Endodermal cell (in vitro differentiated cells): ENCODE measurements around the gene NGDN. TPM values are rescaled to one million over a fixed set of nuclear protein-coding genes. Genes with fewer than 3 reads are reported as not detected.

ENCODE experiments used
- DNase-seq: peaks from one replicate; pipeline ENCODE4 v3.0.0-alpha.2; 2017
- H3K27ac ChIP-seq: 2 replicates; pipeline ENCODE4 v1.5.1; 2013; ENCODE audit warnings: mild to moderate bottlenecking, low read depth, low read length, moderate library complexity
- H3K27me3 ChIP-seq: 2 replicates; pipeline ENCODE4 v1.6.1; 2013; ENCODE audit warnings: mild to moderate bottlenecking, low read length, moderate library complexity; ENCODE audit not compliant: insufficient read depth, control insufficient read depth, poor library complexity, severe bottlenecking
- H3K36me3 ChIP-seq: 2 replicates; pipeline ENCODE4 v1.7.0; 2013; ENCODE audit warnings: mild to moderate bottlenecking, low read length, moderate library complexity; ENCODE audit not compliant: control insufficient read depth, insufficient read depth
- H3K4me1 ChIP-seq: one replicate; pipeline ENCODE4 v1.7.0; 2013; ENCODE audit warnings: low read length; ENCODE audit not compliant: control insufficient read depth, insufficient read depth
- H3K4me3 ChIP-seq: 2 replicates; pipeline ENCODE4 v1.5.1; 2013; ENCODE audit warnings: mild to moderate bottlenecking, low read length, moderate library complexity
- H3K9ac ChIP-seq: 2 replicates; pipeline ENCODE4 v1.6.1; 2013; ENCODE audit warnings: mild to moderate bottlenecking, low read length, moderate library complexity; ENCODE audit not compliant: poor library complexity, severe bottlenecking; ENCODE audit errors: extremely low read depth
- H3K9me3 ChIP-seq: 2 replicates; pipeline ENCODE4 v1.6.1; 2013; ENCODE audit warnings: mild to moderate bottlenecking, low read length, moderate library complexity; ENCODE audit not compliant: control insufficient read depth
- H3K27ac Mint-ChIP-seq: 2 replicates; pipeline ENCODE4 v1.8.0; 2020; ENCODE audit warnings: mixed read lengths
- H3K27me3 Mint-ChIP-seq: 2 replicates; pipeline ENCODE4 v1.8.0; 2021; ENCODE audit warnings: mild to moderate bottlenecking, mixed read lengths; ENCODE audit not compliant: insufficient read depth
- H3K36me3 Mint-ChIP-seq: 2 replicates; pipeline ENCODE4 v1.8.0; 2020; ENCODE audit warnings: low read depth, mixed read lengths
- H3K4me1 Mint-ChIP-seq: 2 replicates; pipeline ENCODE4 v1.8.0; 2020; ENCODE audit warnings: mixed read lengths
- H3K4me3 Mint-ChIP-seq: 2 replicates; pipeline ENCODE4 v1.8.0; 2020; ENCODE audit warnings: mild to moderate bottlenecking, moderate library complexity, mixed read lengths
- H3K9me3 Mint-ChIP-seq: 2 replicates; pipeline ENCODE4 v1.8.0; 2020; ENCODE audit warnings: mild to moderate bottlenecking, mixed read lengths
- CTCF ChIP-seq: fragments of 200-600 bp; sonication (generic); conservative IDR thresholded peaks from 2 replicates; pipeline ENCODE4 v1.5.0; 2021; ENCODE audit warnings: antibody characterized with exemption, mild to moderate bottlenecking
- WGBS, 2 experiments: methylation state at CpG; one replicate each; pipeline versions ENCODE4 v1.1.5 to v1.1.7; 2013; ENCODE audit warnings: missing lambda C conversion rate in 2 of 2, mixed read lengths in 1 of 2; ENCODE audit not compliant: insufficient coverage in 1 of 2, insufficient read length in 1 of 2; 5-methylcytosine and 5-hydroxymethylcytosine counted together
- total RNA-seq, 2 donors: library from RNA; stranded (reverse); fragmentation: NEBNext Ultra II Directional in 1 of 2; extraction: Animal tissue kit (Norgen Biotek cat#: 25700) in 1 of 2; gene quantifications; 2 replicates in 1 of 2; 3 replicates in 1 of 2; pipeline ENCODE4 v1.2.1, GENCODE V29; 2021

Gene NGDN
- total RNA-seq, 2 donors from 2014 or later, result 43.2 to 45.3 TPM

GRCh38 chr14:23428686-23429495 lies 40.6 kb upstream of the NGDN start:
- no peaks in the 10 kb centered on the region for H3K9me3 ChIP-seq
- H3K27me3 ChIP-seq, result peaks cover 11% of the 10 kb centered on the region
- no peak overlapping the region for H3K4me3 Mint-ChIP-seq
- DNase-seq, result no peak
- no peaks in the 10 kb centered on the region for H3K9me3 Mint-ChIP-seq
- H3K36me3 ChIP-seq, result no peaks in the 10 kb centered on the region
- H3K9ac ChIP-seq, result no peak overlapping the region
- WGBS, 2 experiments, result 83 to 90% methylated on average over 1 to 13 of the region's 13 CpGs
- peaks cover 42% of the 10 kb centered on the region for H3K27me3 Mint-ChIP-seq
- H3K27ac Mint-ChIP-seq, result no peak overlapping the region
- H3K27ac ChIP-seq, result no peak overlapping the region
- no peaks in the 10 kb centered on the region for H3K36me3 Mint-ChIP-seq
- H3K4me1 ChIP-seq, result no peaks in the 10 kb centered on the region
- H3K4me1 Mint-ChIP-seq, result peaks cover 10% of the 10 kb centered on the region
- H3K4me3 ChIP-seq, result no peak overlapping the region
- no peak for TF ChIP-seq CTCF

- no peak for DNase-seq
- no peak overlapping the region for H3K4me3 Mint-ChIP-seq
- H3K27ac ChIP-seq, result no peak overlapping the region
- no peaks in the 10 kb centered on the region for H3K4me1 ChIP-seq
- H3K27me3 Mint-ChIP-seq, result peaks cover 43% of the 10 kb centered on the region
- H3K9me3 ChIP-seq, result no peaks in the 10 kb centered on the region
- H3K27ac Mint-ChIP-seq, result no peak overlapping the region
- H3K9me3 Mint-ChIP-seq, result no peaks in the 10 kb centered on the region
- peaks cover 2% of the 10 kb centered on the region for H3K4me1 Mint-ChIP-seq
- H3K9ac ChIP-seq, result no peak overlapping the region
- H3K4me3 ChIP-seq, result no peak overlapping the region
- peaks cover 11% of the 10 kb centered on the region for H3K27me3 ChIP-seq
- WGBS, 2 experiments, result 87 to 97% methylated on average over 5 to 10 of the region's 10 CpGs
- TF ChIP-seq CTCF, result no peak
- H3K36me3 Mint-ChIP-seq, result no peaks in the 10 kb centered on the region
- H3K36me3 ChIP-seq, result no peaks in the 10 kb centered on the region
Observed at GRCh38 chr14:23430016-23430722, 39.3 kb upstream of the NGDN start.

- H3K36me3 ChIP-seq, result no peaks in the 10 kb centered on the region
- Mint-ChIP-seq H3K9me3 (no peaks in the 10 kb centered on the region), H3K36me3 (no peaks in the 10 kb centered on the region), H3K4me3 (no peak overlapping the region), H3K4me1 (no peaks in the 10 kb centered on the region), H3K27me3 (peaks cover 43% of the 10 kb centered on the region), H3K27ac (no peak overlapping the region)
- H3K9ac ChIP-seq, result no peak overlapping the region
- no peak overlapping the region for H3K27ac ChIP-seq
- H3K4me3 ChIP-seq, result no peak overlapping the region
- 53 to 62% methylated on average over 2 of the region's 2 CpGs for WGBS, 2 experiments
- no peak for DNase-seq
- peaks cover 4% of the 10 kb centered on the region for H3K4me1 ChIP-seq
- peaks cover 11% of the 10 kb centered on the region for H3K27me3 ChIP-seq
- no peaks in the 10 kb centered on the region for H3K9me3 ChIP-seq
- no peak for TF ChIP-seq CTCF
Observed at GRCh38 chr14:23430723-23431085, 38.8 kb upstream of the NGDN start.
